Tibial nerve (tissue), 4 donors: Measurements from ENCODE around the gene ERBB4.

Experiments
- CTCF ChIP-seq, 5 experiments: fragments of 200-600 bp in 3 of 5; fragments of 450-650 bp in 2 of 5; sonication (generic) in 3 of 5; IDR thresholded peaks; one replicate each; pipeline ENCODE4 v1.5.1; 2016 to 2019; ENCODE audit warnings: antibody characterized with exemption in 5 of 5, mild to moderate bottlenecking in 3 of 5, moderate library complexity in 2 of 5
- EP300 ChIP-seq, 2 donors: sonication (generic); formaldehyde crosslinking; IDR thresholded peaks; one replicate each; pipeline ENCODE4 v1.6.1; 2017; ENCODE audit warnings: antibody characterized with exemption in 2 of 2, mild to moderate bottlenecking in 1 of 2
- POLR2A ChIP-seq, 2 donors: fragments of 450-650 bp; IDR thresholded peaks; one replicate each; pipeline ENCODE4 v1.6.1; 2017; ENCODE audit warnings: antibody characterized with exemption in 2 of 2, mild to moderate bottlenecking in 2 of 2, moderate library complexity in 2 of 2

DNA sequence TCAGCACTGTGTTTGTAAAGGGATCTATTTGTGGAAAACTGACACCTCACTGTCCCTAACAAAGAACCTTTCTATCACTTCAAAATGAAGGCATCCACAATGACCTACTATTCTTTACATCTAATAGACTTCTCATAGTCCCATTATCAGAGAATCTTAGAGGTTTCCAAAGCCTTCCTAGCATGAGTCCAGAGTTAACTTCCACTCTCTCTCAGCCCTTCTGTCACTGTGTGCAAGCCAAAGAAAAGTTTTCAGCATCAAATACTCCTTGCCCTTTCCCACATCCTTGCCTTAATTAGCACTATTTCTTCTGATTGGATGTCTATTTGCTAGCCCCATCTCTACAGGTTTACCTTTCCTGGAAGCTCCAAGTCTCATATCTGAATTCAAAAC is 178.5 kb downstream of the ERBB4 start:
- TF ChIP-seq CTCF (IDR thresholded peaks at IDR 0.05) (no peak), POLR2A (IDR thresholded peaks at IDR 0.05) (no peak), EP300 (IDR thresholded peaks at IDR 0.05) (no peak)
